ENCODE measurements around the gene PDE6D.

PDE6D gene

GRCh38 chr2:231710799-231711676, 70.0 kb downstream of the PDE6D start:
- Histone ChIP-seq H3K27ac (ENCODE audit: low read length) (no peak overlapping the region), H3K27me3 (ENCODE audit: control insufficient read depth, insufficient read depth, low read length) (no peaks in the 10 kb centered on the region), H3K4me1 (ENCODE audit: control insufficient read depth, insufficient read depth, low read length) (no peaks in the 10 kb centered on the region; the same call in 1 of the 2 replicates), H3K4me3 (ENCODE audit: low read length) (peak overlapping the region; percentile 99), H3K9me3 (ENCODE audit: control insufficient read depth, insufficient read depth, low read length) (no peaks in the 10 kb centered on the region), H3K36me3 (ENCODE audit: control insufficient read depth, insufficient read depth, low read length) (peaks cover 35% of the 10 kb centered on the region)
- no peak for DNase-seq (ENCODE audit: low read depth, low spot score)
- no CpG with 5 or more reads among the region's 43 CpGs for WGBS (ENCODE audit: insufficient coverage, insufficient read length)

DNA sequence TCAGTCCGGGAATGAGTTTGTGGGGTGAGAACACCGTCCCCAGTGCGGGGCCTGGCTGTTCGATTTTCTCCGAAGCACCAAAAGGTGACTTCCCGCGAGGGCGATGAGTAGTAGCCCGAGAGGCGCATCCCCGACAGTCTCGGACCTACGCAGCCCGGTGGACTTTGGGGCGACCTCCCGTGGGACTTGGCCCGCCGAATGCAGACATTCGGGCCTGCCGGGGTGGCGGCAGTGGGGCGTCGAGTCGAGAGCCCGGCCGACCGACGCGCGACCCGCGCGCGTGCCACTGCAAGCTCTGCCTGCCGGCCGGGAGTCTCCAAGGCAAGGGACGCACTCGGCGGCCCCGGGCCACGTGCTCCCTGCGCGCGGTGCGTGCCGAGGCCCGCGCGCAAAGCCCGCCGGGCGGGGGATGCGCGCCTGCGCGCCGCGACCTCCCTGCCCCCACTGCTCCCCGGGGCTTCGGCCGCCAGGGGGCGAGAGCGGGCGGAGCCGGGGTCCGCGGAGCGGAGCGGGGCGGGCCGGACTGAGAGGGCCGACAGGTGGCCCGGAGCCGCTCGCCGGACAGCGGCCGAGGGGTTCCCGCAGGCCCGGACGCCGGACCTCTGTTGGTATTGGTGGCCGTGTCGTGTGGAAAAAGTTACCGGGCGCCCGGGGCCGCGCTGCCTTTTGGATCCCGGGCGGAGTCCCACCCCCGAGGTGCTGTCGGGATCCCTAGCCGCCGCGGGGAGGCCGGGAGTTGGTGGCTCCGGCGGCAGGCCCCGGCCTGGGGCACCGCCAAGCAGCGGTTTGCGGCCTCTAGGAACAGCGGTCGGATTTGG, 70.9 kb downstream of the PDE6D start:
- no CpG with 5 or more reads among the region's 105 CpGs for WGBS (ENCODE audit: insufficient coverage, insufficient read length)

DNA sequence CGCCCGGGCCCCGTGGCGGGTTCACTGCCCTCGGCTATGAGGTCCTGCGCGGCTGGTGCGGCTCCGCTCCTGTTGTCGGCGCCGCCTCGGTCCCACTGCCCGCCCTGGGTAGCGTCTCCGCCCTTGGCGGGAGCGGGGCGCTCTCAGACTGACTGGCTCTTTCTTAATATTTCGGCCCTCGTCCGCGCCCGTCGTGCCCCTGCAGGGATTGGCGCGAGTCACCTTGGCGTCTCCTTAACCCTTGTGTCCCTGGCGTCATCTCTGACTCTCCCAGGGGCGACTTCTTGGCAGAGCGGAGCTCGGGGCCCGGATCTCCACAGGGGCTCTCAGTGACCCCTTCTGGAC, 71.5 kb downstream of the PDE6D start:
- Histone ChIP-seq H3K36me3 (ENCODE audit: control insufficient read depth, insufficient read depth, low read length) (peaks cover 35% of the 10 kb centered on the region), H3K27ac (ENCODE audit: low read length) (no peak overlapping the region), H3K4me3 (ENCODE audit: low read length) (peak overlapping the region; percentile 99), H3K4me1 (ENCODE audit: control insufficient read depth, insufficient read depth, low read length) (peaks cover 2% of the 10 kb centered on the region; the same call in 1 of the 2 replicates), H3K27me3 (ENCODE audit: control insufficient read depth, insufficient read depth, low read length) (no peaks in the 10 kb centered on the region), H3K9me3 (ENCODE audit: control insufficient read depth, insufficient read depth, low read length) (no peaks in the 10 kb centered on the region)
- no peak for DNase-seq (ENCODE audit: low read depth, low spot score)
- no CpG with 5 or more reads among the region's 33 CpGs for WGBS (ENCODE audit: insufficient coverage, insufficient read length)

More for the DNA sequence above, 70.9 kb downstream of the PDE6D start:
- H3K9me3 ChIP-seq (ENCODE audit: control insufficient read depth, insufficient read depth, low read length), result no peaks in the 10 kb centered on the region
- H3K36me3 ChIP-seq (ENCODE audit: control insufficient read depth, insufficient read depth, low read length), result peaks cover 35% of the 10 kb centered on the region
- no peak overlapping the region for H3K27ac ChIP-seq (ENCODE audit: low read length)
- no peaks in the 10 kb centered on the region for H3K27me3 ChIP-seq (ENCODE audit: control insufficient read depth, insufficient read depth, low read length)
- peaks cover 2% of the 10 kb centered on the region; the same call in 1 of the 2 replicates for H3K4me1 ChIP-seq (ENCODE audit: control insufficient read depth, insufficient read depth, low read length)
- DNase-seq (ENCODE audit: low read depth, low spot score), result no peak
- H3K4me3 ChIP-seq (ENCODE audit: low read length), result peak overlapping the region; percentile 99

DNA sequence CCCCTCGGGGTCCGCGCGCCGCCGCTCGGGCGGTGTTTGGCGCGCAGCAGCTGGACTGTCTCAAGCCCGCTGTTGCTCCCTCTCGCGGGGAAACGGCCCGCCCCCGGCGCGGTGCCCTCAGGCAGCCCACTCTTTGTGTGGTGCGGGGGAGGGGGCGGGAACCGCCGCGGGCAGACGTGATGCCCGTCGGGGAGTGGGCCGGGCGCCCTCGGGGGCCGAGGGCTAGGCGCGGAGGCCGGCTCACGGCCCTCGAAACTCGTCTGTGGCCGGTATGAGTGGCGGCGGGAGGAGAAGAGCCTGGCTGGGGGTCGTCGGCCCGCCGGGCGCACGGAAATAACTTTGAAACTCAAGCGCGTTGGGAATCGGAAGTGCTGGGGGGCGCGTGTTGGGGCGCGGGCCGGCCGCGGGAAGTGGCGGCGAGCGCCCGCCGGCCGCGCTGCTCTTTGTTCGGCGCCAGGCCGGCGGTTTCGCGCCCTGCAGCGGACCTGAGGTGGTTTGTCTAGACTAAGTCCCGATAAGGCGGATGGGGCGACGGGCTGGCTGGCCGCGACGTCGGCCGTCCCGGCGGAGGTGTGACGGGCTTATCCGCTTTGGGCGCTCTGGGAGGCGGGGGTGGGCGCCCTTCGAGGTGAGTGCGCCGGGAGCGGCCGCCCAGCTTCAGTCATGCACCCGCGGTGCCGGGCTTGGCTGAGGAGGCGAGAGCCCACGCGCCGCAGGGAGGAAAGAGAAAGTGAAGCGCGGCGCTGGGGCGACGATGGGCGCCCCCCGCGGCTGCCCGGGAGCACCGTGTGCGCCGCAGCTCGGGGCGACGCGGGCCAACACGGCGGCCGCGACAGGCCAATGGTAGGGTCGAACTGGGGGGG, 72.1 kb downstream of the PDE6D start:
- Histone ChIP-seq H3K4me3 (ENCODE audit: low read length) (peak overlapping the region; percentile 99), H3K9me3 (ENCODE audit: control insufficient read depth, insufficient read depth, low read length) (no peaks in the 10 kb centered on the region), H3K4me1 (ENCODE audit: control insufficient read depth, insufficient read depth, low read length) (peaks cover 2% of the 10 kb centered on the region; the same call in 1 of the 2 replicates), H3K27ac (ENCODE audit: low read length) (no peak overlapping the region), H3K36me3 (ENCODE audit: control insufficient read depth, insufficient read depth, low read length) (peaks cover 35% of the 10 kb centered on the region), H3K27me3 (ENCODE audit: control insufficient read depth, insufficient read depth, low read length) (no peaks in the 10 kb centered on the region)
- no CpG with 5 or more reads among the region's 118 CpGs for WGBS (ENCODE audit: insufficient coverage, insufficient read length)
- no peak for DNase-seq (ENCODE audit: low read depth, low spot score)

DNA sequence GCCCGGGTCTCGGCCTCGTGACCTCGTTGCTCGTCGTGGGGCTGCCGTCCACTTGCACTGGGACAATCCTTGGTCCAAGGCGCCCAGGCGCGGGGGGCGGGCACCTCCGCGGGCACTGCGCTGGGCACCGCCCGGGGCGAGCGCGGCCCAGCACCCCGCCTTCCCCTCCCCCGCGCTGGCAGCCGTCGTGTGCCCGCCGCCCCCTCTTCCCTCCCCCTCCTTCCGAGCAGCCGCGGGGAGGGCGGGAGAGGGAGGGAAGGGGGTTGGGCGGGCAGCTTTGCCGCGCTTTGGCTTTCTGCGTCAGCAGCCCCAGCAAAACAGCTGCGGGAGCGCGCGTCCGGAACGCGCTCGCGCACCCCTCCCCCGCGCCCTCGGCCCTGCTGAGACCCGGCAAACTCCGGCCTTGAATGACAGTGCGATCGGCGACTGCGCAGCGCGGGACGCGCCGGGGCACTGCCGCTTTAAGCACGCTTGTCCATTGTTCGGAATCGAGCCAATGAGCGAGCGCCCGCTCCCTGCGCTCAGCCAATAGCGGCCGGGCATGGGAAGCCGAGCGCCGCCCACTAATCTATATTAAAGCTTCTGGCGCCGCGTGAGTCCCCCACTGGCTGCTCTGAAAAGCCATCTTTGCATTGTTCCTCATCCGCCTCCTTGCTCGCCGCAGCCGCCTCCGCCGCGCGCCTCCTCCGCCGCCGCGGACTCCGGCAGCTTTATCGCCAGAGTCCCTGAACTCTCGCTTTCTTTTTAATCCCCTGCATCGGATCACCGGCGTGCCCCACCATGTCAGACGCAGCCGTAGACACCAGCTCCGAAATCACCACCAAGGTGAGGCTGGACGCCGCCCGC, 72.9 kb downstream of the PDE6D start, which contains the start of gene PTMA:
Gene PTMA, plus strand, starts transcription at position 599 of the 846 bp plus-strand sequence. Its CDS starts 182 bp downstream, at position 781.
- Histone ChIP-seq H3K27me3 (ENCODE audit: control insufficient read depth, insufficient read depth, low read length) (no peaks in the 10 kb centered on the region), H3K9me3 (ENCODE audit: control insufficient read depth, insufficient read depth, low read length) (no peaks in the 10 kb centered on the region), H3K4me1 (ENCODE audit: control insufficient read depth, insufficient read depth, low read length) (peaks cover 2% of the 10 kb centered on the region; the same call in 1 of the 2 replicates), H3K4me3 (ENCODE audit: low read length) (peak within 1 kb of the TSS; percentile 99), H3K27ac (ENCODE audit: low read length) (no peak within 1 kb of the TSS), H3K36me3 (ENCODE audit: control insufficient read depth, insufficient read depth, low read length) (peaks cover 32% of the 10 kb centered on the region)
- peak; percentile 99 for DNase-seq (ENCODE audit: low read depth, low spot score)
- no CpG with 5 or more reads among the region's 97 CpGs for WGBS (ENCODE audit: insufficient coverage, insufficient read length)

DNA sequence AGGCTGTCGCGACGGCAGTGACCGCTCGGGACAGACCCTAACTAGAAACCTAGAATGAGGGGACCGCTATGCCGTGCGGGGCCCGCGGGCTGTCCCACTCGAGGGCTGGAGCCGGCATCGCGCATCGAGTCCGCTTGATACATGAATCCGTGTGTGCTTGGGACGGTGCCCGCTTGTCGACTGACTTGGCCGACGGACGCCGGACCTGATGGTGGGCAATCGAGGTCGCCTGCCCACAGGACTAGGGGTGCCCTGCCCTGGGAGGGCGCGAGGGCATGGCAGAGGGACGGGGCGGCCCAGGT, 73.5 kb downstream of the PDE6D start:
- no peak overlapping the region for H3K27ac ChIP-seq (ENCODE audit: low read length)
- no peaks in the 10 kb centered on the region for H3K9me3 ChIP-seq (ENCODE audit: control insufficient read depth, insufficient read depth, low read length)
- H3K4me3 ChIP-seq (ENCODE audit: low read length), result peak overlapping the region; percentile 89
- no peak for DNase-seq (ENCODE audit: low read depth, low spot score)
- H3K27me3 ChIP-seq (ENCODE audit: control insufficient read depth, insufficient read depth, low read length), result no peaks in the 10 kb centered on the region
- no CpG with 5 or more reads among the region's 30 CpGs for WGBS (ENCODE audit: insufficient coverage, insufficient read length)
- H3K4me1 ChIP-seq (ENCODE audit: control insufficient read depth, insufficient read depth, low read length), result peaks cover 2% of the 10 kb centered on the region; the same call in 1 of the 2 replicates
- H3K36me3 ChIP-seq (ENCODE audit: control insufficient read depth, insufficient read depth, low read length), result peaks cover 31% of the 10 kb centered on the region

GRCh38 chr2:231706731-231707624, 74.1 kb downstream of the PDE6D start:
- Histone ChIP-seq H3K9me3 (ENCODE audit: control insufficient read depth, insufficient read depth, low read length) (no peaks in the 10 kb centered on the region), H3K27ac (ENCODE audit: low read length) (no peak overlapping the region), H3K4me3 (ENCODE audit: low read length) (peak overlapping the region; percentile 89), H3K36me3 (ENCODE audit: control insufficient read depth, insufficient read depth, low read length) (peaks cover 25% of the 10 kb centered on the region), H3K4me1 (ENCODE audit: control insufficient read depth, insufficient read depth, low read length) (peaks cover 2% of the 10 kb centered on the region; the same call in 1 of the 2 replicates), H3K27me3 (ENCODE audit: control insufficient read depth, insufficient read depth, low read length) (no peaks in the 10 kb centered on the region)
- peak; percentile 96 for DNase-seq (ENCODE audit: low read depth, low spot score)
- no CpG with 5 or more reads among the region's 66 CpGs for WGBS (ENCODE audit: insufficient coverage, insufficient read length)

- Histone ChIP-seq H3K9me3 (ENCODE audit: control insufficient read depth, insufficient read depth, low read length) (no peaks in the 10 kb centered on the region), H3K4me1 (ENCODE audit: control insufficient read depth, insufficient read depth, low read length) (0 out of 2 replicates have a peak, but pooled peaks cover 2% of the 10 kb centered on the region), H3K27me3 (ENCODE audit: control insufficient read depth, insufficient read depth, low read length) (no peaks in the 10 kb centered on the region), H3K4me3 (ENCODE audit: low read length) (no peak overlapping the region), H3K36me3 (ENCODE audit: control insufficient read depth, insufficient read depth, low read length) (no peaks in the 10 kb centered on the region; the same call in 1 of the 2 replicates), H3K27ac (ENCODE audit: low read length) (no peak overlapping the region)
- WGBS (ENCODE audit: insufficient coverage, insufficient read length), result no CpG with 5 or more reads among the region's 3 CpGs
- DNase-seq (ENCODE audit: low read depth, low spot score), result no peak
These were observed 77.1 kb downstream of the PDE6D start for GRCh38 chr2:231704017-231704416.
